Natural killer cell treated with Interleukin-12 subunit alpha and Interleukin-12 subunit beta and Interleukin-15 and Interleukin-18, amount 100 ng/mL, for 72 hours (primary cell): ENCODE results near the gene RASSF8. TPM values are rescaled to one million over a fixed set of nuclear protein-coding genes. Genes with fewer than 3 reads are reported as not detected.

ENCODE experiments used
- ATAC-seq, 2 donors: fragments of 150-1000 bp; cut with Tn5 transposase in 1 of 2; sonication (Bioruptor Pico), chemical (Tn5 transposase) in 1 of 2; 2 replicates each; pipeline ENCODE4 v1.10.0; 2021
- DNase-seq: peaks from one replicate; pipeline ENCODE4 v3.0.0; 2022; ENCODE audit warnings: low spot score
- H3K27ac Mint-ChIP-seq, 2 donors: 1 replicate in 1 of 2; 2 replicates in 1 of 2; pipeline ENCODE4 v1.8.0; 2022; ENCODE audit warnings: mixed read lengths in 2 of 2, mild to moderate bottlenecking in 1 of 2, moderate library complexity in 1 of 2
- H3K27me3 Mint-ChIP-seq, 2 donors: 1 replicate in 1 of 2; 2 replicates in 1 of 2; pipeline ENCODE4 v1.8.0; 2022; ENCODE audit warnings: mixed read lengths in 2 of 2
- H3K36me3 Mint-ChIP-seq: one replicate; pipeline ENCODE4 v1.8.0; 2022; ENCODE audit warnings: mixed read lengths
- H3K4me1 Mint-ChIP-seq, 2 donors: 1 replicate in 1 of 2; 2 replicates in 1 of 2; pipeline ENCODE4 v1.8.0; 2022; ENCODE audit warnings: low read depth in 2 of 2, mixed read lengths in 2 of 2, mild to moderate bottlenecking in 1 of 2
- H3K4me3 Mint-ChIP-seq: one replicate; pipeline ENCODE4 v1.8.0; 2022; ENCODE audit warnings: mixed read lengths
- H3K9me3 Mint-ChIP-seq: 2 replicates; pipeline ENCODE4 v1.8.0; 2022; ENCODE audit warnings: mixed read lengths
- total RNA-seq, 2 donors: library from RNA; stranded (reverse); gene quantifications; one replicate each; pipeline ENCODE4 v1.2.3, GENCODE V29; 2022

RASSF8 gene
- total RNA-seq, 2 donors from 2014 or later = 3.5 to 5.7 TPM

DNA sequence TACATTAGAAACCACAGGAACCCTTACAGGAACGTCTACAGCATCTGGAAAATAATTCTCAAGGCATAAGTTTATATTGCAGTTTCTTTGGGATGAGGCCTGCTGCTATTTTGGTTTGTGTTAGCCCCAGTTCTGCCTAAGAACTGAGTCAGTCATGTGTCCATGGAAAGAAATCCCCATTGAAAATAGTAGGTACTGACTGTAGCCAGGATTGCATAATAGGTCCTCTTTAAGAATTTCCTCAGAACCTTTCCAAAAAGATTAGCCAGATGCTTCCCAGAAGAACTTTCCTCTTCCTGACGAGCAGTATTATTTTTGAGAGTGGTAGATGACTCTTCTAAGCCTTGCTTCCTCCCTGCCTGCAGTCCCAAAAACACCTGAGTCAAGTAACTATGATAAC is 52.6 kb downstream of the RASSF8 start:
- ATAC-seq = no peak
- H3K27ac Mint-ChIP-seq = no peak overlapping the region
- H3K36me3 Mint-ChIP-seq = no peaks in the 10 kb centered on the region
- peaks cover 0 to 2% of the 10 kb centered on the region in 2 donors for H3K4me1 Mint-ChIP-seq
- peaks cover 4 to 12% of the 10 kb centered on the region in 2 donors for H3K27me3 Mint-ChIP-seq
- no peaks in the 10 kb centered on the region for H3K9me3 Mint-ChIP-seq
- DNase-seq = no peak
- no peak overlapping the region for H3K4me3 Mint-ChIP-seq

DNA sequence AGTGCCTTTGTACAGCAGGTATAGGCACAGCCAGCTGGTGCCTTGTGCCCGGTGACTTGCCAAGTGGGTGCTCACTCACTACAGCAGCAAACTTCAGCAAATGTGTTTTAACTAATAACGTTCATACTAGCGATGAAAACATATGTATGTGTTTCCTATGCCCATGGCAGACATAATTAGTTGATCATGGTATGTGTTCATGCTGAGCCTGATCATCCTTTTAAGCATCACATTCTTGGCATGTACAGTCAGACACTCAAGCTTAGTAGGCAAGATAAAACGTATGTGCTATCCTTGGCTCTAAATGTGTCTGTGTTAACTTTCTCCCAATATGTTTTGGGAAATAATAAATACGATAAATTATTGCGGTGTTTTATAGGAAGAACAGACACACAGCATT is 55.6 kb downstream of the RASSF8 start:
- ATAC-seq (no peak), DNase-seq (no peak)
- Mint-ChIP-seq H3K36me3 (no peaks in the 10 kb centered on the region), H3K4me3 (no peak overlapping the region), H3K27ac (no peak overlapping the region), H3K27me3 (peaks cover 7 to 9% of the 10 kb centered on the region in 2 donors), H3K9me3 (no peaks in the 10 kb centered on the region), H3K4me1 (no peaks in the 10 kb centered on the region)

DNA sequence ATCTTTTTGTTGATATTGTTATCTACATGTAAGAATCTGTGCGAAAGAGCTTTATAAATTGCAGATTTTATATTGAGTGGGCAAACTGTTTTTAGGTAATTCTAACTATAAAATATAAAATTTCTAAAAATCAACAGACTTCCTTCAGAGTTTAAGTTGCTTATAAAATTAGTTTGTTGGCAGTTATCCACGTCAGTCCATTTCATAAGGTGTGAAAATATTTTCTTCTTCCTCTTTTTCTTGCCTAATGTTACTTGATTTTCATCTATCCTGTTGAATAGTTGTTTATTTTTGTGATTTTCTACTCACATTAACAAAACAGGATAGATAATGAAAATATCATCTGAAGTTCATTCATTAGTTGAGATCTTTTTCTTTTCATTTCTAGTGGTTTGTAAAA is 58.0 kb downstream of the RASSF8 start:
- ATAC-seq = no peak
- Mint-ChIP-seq H3K27ac (no peak overlapping the region), H3K4me3 (no peak overlapping the region), H3K4me1 (no peaks in the 10 kb centered on the region), H3K9me3 (no peaks in the 10 kb centered on the region), H3K36me3 (no peaks in the 10 kb centered on the region), H3K27me3 (peaks cover 0 to 3% of the 10 kb centered on the region in 2 donors)
- no peak for DNase-seq

DNA sequence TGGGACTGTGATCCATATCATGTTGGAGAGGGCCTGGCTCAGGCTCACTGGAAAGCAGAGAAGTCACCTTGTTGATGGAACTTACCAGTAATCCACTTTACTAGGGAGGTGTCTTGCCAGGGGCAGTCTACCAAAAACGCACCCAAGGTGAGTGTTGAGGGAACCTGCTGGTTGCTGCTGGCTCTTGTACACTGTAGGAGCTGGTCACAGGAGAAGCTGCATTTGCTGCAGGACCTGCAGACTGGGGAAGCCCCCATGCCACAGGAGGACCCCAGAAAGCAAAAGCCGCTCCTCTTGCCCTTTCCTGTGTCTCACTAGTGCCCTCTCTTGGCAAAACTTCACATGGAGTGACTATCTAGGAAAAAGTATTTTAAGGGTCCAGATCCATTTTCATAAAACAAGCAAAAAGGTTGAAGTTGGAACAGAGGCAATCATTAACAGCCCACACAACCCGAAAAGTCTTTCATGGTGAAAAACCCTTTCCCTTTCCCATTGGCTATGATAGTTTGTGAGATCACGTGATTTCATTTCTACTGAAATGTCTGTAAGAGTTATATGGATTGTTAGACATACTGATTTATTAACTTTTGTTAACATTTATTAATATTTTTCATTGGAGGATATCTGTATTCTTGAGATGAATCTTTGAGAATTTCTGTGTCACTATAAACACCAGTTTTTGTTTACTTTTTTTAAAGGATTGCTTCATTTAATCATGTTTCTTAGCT is 59.2 kb downstream of the RASSF8 start:
- H3K4me3 Mint-ChIP-seq = no peak overlapping the region
- H3K9me3 Mint-ChIP-seq = no peaks in the 10 kb centered on the region
- H3K4me1 Mint-ChIP-seq = no peaks in the 10 kb centered on the region
- H3K27me3 Mint-ChIP-seq = peaks cover 9 to 10% of the 10 kb centered on the region in 2 donors
- no peaks in the 10 kb centered on the region for H3K36me3 Mint-ChIP-seq
- no peak for ATAC-seq
- no peak overlapping the region for H3K27ac Mint-ChIP-seq
- no peak for DNase-seq

DNA sequence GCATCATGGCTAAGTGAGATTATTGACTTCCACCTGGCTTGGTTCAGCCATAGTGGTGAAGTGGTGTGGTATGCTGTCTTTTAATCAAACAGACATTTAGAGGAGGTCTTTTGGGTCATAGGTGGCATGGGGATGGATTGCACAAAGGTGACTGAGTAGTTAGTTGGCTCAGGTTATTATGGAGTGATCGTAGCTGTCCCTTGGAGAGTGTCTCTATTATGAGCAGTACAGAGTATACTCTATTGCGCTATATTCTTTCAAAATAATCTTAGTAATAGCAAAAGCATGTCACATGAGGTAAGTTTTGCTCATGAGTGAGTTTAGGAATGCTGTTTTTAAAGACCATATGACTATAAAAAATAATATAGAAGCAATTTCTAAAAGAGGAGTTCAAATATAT is 60.4 kb downstream of the RASSF8 start:
- H3K36me3 Mint-ChIP-seq = no peaks in the 10 kb centered on the region
- H3K27me3 Mint-ChIP-seq = peaks cover 9 to 13% of the 10 kb centered on the region in 2 donors
- H3K4me3 Mint-ChIP-seq = no peak overlapping the region
- no peak for DNase-seq
- no peaks in the 10 kb centered on the region for H3K9me3 Mint-ChIP-seq
- no peaks in the 10 kb centered on the region for H3K4me1 Mint-ChIP-seq
- no peak overlapping the region for H3K27ac Mint-ChIP-seq
- no peak for ATAC-seq

DNA sequence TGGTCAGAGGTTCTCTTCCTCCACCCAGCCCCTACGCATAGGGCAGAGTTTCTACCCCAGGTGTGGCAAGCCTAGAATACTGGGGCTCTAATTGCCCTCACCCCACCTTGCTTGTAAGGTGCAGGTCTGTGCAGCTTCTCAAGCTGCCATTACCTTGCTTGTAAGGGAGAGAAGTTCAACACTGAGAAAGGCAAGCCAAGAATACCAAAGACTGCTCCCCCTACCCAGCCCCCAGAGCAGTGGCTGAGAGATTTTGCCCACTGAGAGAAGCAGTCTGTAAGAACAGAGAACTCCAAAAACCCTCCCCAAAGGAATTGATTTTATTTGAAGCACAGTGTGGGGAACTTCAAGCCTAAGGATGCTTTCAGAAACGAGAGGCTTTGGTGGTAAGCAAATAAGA is 63.1 kb downstream of the RASSF8 start:
- peak in 1 of 2 donors; percentile 36 for ATAC-seq
- H3K36me3 Mint-ChIP-seq = no peaks in the 10 kb centered on the region
- no peak overlapping the region for H3K4me3 Mint-ChIP-seq
- no peak for DNase-seq
- no peaks in the 10 kb centered on the region for H3K9me3 Mint-ChIP-seq
- H3K4me1 Mint-ChIP-seq = no peaks in the 10 kb centered on the region
- peaks cover 9% of the 10 kb centered on the region in 2 donors for H3K27me3 Mint-ChIP-seq
- H3K27ac Mint-ChIP-seq = no peak overlapping the region

DNA sequence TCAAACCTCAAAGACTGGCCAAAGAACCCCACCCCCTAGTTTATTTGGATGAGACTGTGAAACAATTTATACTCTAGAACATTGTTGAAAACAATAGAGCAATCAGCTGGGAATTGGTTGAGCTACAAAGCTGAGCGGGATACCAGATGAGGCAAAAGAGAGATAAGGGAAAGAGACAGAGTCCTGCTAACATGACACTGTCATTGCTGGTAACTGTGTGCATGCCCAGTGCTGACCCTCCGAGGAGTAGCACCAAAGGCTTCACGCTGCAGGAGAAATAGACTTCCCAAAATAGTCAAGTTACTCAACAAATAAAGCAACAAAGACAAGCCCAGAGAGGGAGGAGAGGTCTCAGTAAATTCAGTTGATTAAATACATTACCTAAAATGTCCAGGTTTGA is 63.6 kb downstream of the RASSF8 start:
- no peak for ATAC-seq
- Mint-ChIP-seq H3K36me3 (no peaks in the 10 kb centered on the region), H3K4me1 (no peaks in the 10 kb centered on the region)

DNA sequence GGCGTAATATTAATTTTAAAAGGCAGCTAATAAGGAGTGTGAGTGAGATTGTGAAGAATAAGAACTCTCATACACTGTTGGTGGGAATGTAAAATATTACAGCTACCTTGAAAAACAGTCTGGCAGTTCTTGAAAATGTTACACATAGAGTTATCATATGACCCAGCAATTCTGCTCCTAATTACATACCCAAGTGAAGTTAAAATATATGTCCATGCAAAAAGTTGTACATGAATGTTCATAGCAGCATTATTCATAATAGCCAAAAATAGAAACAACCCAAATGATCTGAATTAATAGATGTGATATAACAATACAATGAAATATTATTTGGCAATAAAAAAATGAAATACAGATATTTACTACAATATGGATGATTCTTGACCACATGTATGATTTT is 68.2 kb downstream of the RASSF8 start:
- H3K9me3 Mint-ChIP-seq = no peaks in the 10 kb centered on the region
- H3K4me3 Mint-ChIP-seq = no peak overlapping the region
- no peaks in the 10 kb centered on the region for H3K4me1 Mint-ChIP-seq
- DNase-seq (no peak), ATAC-seq (no peak)
- no peaks in the 10 kb centered on the region for H3K36me3 Mint-ChIP-seq
- H3K27ac Mint-ChIP-seq = no peak overlapping the region
- peaks cover 8 to 13% of the 10 kb centered on the region in 2 donors for H3K27me3 Mint-ChIP-seq

More for the DNA sequence above, 63.6 kb downstream of the RASSF8 start:
- no peak overlapping the region for H3K27ac Mint-ChIP-seq
- no peak for DNase-seq
- no peaks in the 10 kb centered on the region for H3K9me3 Mint-ChIP-seq
- peaks cover 9% of the 10 kb centered on the region in 2 donors for H3K27me3 Mint-ChIP-seq
- H3K4me3 Mint-ChIP-seq = no peak overlapping the region

DNA sequence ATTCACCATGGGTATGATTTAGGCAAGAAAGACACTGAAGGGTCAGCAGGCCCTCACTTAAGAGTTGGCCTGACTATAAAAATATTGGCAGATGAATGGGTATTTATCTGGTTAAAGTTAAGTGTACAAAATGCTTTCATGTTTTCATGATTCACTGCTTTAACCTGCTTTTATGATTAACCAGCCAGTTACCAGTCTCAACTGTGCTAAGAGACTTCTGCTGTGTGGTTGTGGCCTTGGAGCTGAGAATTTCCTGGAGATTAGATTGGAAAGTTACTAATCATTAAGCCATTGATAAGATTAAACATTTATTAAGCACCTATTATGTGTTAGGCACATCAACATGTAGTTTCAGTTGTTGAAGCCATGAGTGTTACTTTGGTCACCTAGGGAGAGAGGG is 68.9 kb downstream of the RASSF8 start:
- DNase-seq (no peak), ATAC-seq (no peak)
- H3K27me3 Mint-ChIP-seq = peaks cover under 1 to 6% of the 10 kb centered on the region in 2 donors
- no peaks in the 10 kb centered on the region for H3K36me3 Mint-ChIP-seq
- H3K9me3 Mint-ChIP-seq = no peaks in the 10 kb centered on the region
- no peaks in the 10 kb centered on the region for H3K4me1 Mint-ChIP-seq
- no peak overlapping the region for H3K4me3 Mint-ChIP-seq
- no peak overlapping the region for H3K27ac Mint-ChIP-seq

DNA sequence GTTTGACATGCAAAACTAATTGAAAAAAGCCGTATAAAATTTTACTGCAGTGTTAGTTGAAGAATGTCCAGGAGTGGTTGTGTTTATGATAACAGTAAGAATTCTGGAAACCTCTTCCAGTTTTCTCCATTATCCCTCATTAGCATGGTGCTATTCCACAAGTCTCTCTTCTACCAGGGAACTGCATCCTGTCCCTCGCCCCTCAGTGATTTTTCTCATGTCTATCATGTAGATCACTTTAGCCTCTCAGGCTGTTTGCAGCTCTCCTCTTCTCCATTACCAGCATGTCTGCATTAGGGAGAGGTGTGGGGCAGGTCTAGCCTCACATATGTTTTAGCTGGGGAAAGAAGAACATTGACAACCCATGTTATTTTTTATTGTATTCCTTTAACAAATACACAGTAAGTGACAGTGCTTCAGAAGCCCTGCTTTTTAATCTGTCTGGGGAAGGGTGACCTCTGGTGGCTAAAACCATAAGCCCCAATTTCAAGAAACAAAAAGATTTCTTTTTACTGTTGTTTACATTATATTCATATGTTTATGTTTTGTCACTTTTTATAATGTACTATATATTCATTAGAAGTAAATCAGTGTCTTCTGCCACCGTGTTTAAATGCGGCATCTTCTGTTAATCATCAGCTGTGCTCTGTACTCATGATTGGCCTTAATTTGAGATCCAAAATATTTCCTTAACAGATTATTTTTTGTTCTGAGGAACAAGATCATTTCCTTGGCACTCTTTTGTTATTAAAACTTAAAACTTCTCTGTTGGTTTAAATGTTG is 70.7 kb downstream of the RASSF8 start:
- ATAC-seq = no peak
- no peaks in the 10 kb centered on the region for H3K9me3 Mint-ChIP-seq

DNA sequence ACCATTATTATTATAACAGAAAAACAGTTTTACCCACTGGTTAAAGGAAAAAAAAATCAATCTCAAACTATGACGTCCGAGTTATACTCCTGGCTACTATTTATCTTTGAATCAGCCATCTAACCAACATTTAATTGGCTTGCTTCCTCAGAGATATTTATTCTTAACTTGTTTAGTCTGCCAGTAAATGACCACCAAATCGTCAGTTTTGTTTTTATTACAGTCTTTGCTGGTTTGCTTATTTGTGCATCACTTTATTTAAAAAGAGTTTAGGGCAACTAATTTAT is 71.2 kb downstream of the RASSF8 start:
- H3K4me1 Mint-ChIP-seq = no peaks in the 10 kb centered on the region
- H3K9me3 Mint-ChIP-seq = no peaks in the 10 kb centered on the region
- H3K27ac Mint-ChIP-seq = no peak overlapping the region

More for the DNA sequence above, 70.7 kb downstream of the RASSF8 start:
- no peak for DNase-seq
- no peaks in the 10 kb centered on the region for H3K4me1 Mint-ChIP-seq
- no peak overlapping the region for H3K4me3 Mint-ChIP-seq
- H3K27me3 Mint-ChIP-seq = peaks cover 0 to 9% of the 10 kb centered on the region in 2 donors
- no peaks in the 10 kb centered on the region for H3K36me3 Mint-ChIP-seq
- H3K27ac Mint-ChIP-seq = no peak overlapping the region

DNA sequence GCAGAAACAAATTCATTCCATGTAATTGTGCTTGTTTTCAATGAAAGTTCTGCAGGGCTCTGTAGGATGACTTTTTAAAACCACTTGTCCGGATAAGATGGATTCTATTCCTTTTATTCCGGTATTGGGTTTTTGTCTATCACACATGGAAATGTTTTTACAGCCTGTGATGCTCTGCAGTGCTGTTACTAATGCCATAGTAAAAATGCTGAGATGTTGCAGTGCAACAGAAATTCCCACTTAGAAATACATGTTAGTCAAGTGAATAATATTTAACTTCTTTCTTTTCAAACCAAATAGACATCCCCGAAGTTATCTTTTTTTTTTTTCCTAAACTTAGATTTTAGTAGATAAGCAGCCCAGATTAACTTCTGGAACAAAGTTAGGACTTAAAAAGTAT is 71.9 kb downstream of the RASSF8 start:
- no peaks in the 10 kb centered on the region for H3K4me1 Mint-ChIP-seq
- H3K27ac Mint-ChIP-seq = no peak overlapping the region
- no peak for ATAC-seq
- H3K4me3 Mint-ChIP-seq = no peak overlapping the region
- no peaks in the 10 kb centered on the region for H3K9me3 Mint-ChIP-seq
- DNase-seq = no peak
- H3K36me3 Mint-ChIP-seq = no peaks in the 10 kb centered on the region
- H3K27me3 Mint-ChIP-seq = peaks cover 0 to 12% of the 10 kb centered on the region in 2 donors

More for the DNA sequence above, 71.2 kb downstream of the RASSF8 start:
- ATAC-seq (no peak), DNase-seq (no peak)
- Mint-ChIP-seq H3K27me3 (peaks cover 0 to 12% of the 10 kb centered on the region in 2 donors), H3K36me3 (no peaks in the 10 kb centered on the region), H3K4me3 (no peak overlapping the region)

DNA sequence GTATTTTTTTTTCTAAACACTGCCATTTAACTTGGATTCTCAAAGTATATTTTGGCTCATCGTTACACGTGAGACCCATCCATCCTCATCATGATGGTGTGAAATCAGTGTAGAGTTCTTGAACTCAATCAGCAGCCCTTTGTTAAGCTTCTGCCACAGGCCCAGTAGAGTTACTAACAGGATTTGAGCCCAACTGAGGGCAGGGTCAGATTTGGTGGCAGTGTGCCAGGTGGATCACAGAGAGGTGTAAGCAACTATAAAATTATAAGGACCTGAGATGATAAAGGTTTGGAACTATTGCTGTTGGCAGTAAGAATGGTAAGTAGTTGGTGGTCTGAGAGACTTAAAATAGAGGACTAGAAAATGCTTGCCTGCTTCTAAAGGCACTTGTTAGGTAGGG is 72.8 kb downstream of the RASSF8 start:
- Mint-ChIP-seq H3K9me3 (no peaks in the 10 kb centered on the region), H3K4me3 (no peak overlapping the region), H3K36me3 (no peaks in the 10 kb centered on the region), H3K4me1 (no peaks in the 10 kb centered on the region), H3K27me3 (peaks cover 0 to 12% of the 10 kb centered on the region in 2 donors), H3K27ac (no peak overlapping the region)
- DNase-seq (no peak), ATAC-seq (no peak)

DNA sequence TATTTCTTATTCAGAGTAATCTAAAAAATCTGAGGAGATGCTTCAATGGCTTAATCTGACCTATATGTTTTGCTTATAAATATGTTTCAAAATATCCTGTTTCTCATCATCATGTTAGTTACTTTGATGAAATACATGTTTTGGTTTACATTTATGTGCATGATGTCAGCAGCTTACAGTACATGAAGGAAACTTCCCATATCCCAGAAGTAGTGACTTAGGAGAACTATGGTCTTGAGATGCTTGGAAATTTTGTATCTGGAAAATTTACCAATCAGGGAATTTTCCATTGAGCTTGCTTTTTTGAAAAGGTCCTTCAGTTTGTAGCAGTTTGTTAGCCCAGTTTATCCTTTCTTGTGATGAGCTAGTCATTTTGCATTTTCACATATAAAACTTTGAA is 73.3 kb downstream of the RASSF8 start:
- H3K36me3 Mint-ChIP-seq = no peaks in the 10 kb centered on the region
- DNase-seq (no peak), ATAC-seq (no peak)
- H3K9me3 Mint-ChIP-seq = no peaks in the 10 kb centered on the region
- no peak overlapping the region for H3K4me3 Mint-ChIP-seq
- no peaks in the 10 kb centered on the region for H3K4me1 Mint-ChIP-seq
- no peak overlapping the region for H3K27ac Mint-ChIP-seq
- H3K27me3 Mint-ChIP-seq = peaks cover 0 to 12% of the 10 kb centered on the region in 2 donors
